ENCODE results near the gene RBMX2. TPM values are rescaled to one million over a fixed set of nuclear protein-coding genes. Genes with fewer than 3 reads are reported as not detected.
"Not testable (repeated sequence)": the region's sequence is repeated elsewhere in the genome, so short reads cannot be mapped to it uniquely, and the experiment has no call there.

The RBMX2 gene
- polyA plus RNA-seq, 4 donors: 16.5 to 38.6 (median 26.2) TPM

- H3K27me3 ChIP-seq (ENCODE audit: control insufficient read depth in 3 of 3, insufficient read depth in 3 of 3, low read length in 3 of 3): peaks cover 0 to 3% (median 0%) of the 10 kb centered on the region in 3 donors
- no peak overlapping the region for H3K4me3 ChIP-seq (ENCODE audit: low read depth in 1 of 3, low read length in 3 of 3)
- DNase-seq (no peak), FAIRE-seq (no peak)
- no peaks in the 10 kb centered on the region for H3K4me1 ChIP-seq (ENCODE audit: control insufficient read depth in 3 of 3, insufficient read depth in 2 of 3, low read depth in 1 of 3, low read length in 2 of 3)
- H3K9me3 ChIP-seq (ENCODE audit: control insufficient read depth in 2 of 2, insufficient read depth in 1 of 2, low read depth in 1 of 2, low read length in 1 of 2): no peaks in the 10 kb centered on the region
- 83 to 90% (median 87%) methylated on average over 6 of the region's 6 CpGs for WGBS, 3 donors
- H3K36me3 ChIP-seq (ENCODE audit: control insufficient read depth in 3 of 3, insufficient read depth in 2 of 3, low read depth in 1 of 3, low read length in 3 of 3): no peaks in the 10 kb centered on the region
- no peak overlapping the region for H3K27ac ChIP-seq (ENCODE audit: low read depth in 1 of 3, low read length in 2 of 3)
Observed at GRCh38 chrX:130426531-130426930, 24.7 kb downstream of the RBMX2 start.

GRCh38 chrX:130429236-130429635 lies 27.4 kb downstream of the RBMX2 start:
- not testable (repeated sequence) for H3K27me3 ChIP-seq (ENCODE audit: control insufficient read depth in 3 of 3, insufficient read depth in 3 of 3, low read length in 3 of 3); H3K4me1 ChIP-seq (ENCODE audit: control insufficient read depth in 3 of 3, insufficient read depth in 2 of 3, low read depth in 1 of 3, low read length in 2 of 3); H3K4me3 ChIP-seq (ENCODE audit: low read depth in 1 of 3, low read length in 3 of 3); H3K27ac ChIP-seq (ENCODE audit: low read depth in 1 of 3, low read length in 2 of 3); H3K9me3 ChIP-seq (ENCODE audit: control insufficient read depth in 2 of 2, insufficient read depth in 1 of 2, low read depth in 1 of 2, low read length in 1 of 2); DNase-seq; FAIRE-seq; H3K36me3 ChIP-seq (ENCODE audit: control insufficient read depth in 3 of 3, insufficient read depth in 2 of 3, low read depth in 1 of 3, low read length in 3 of 3)
- WGBS, 3 donors: 78 to 91% (median 82%) methylated on average over 5 of the region's 5 CpGs

- H3K9me3 ChIP-seq (ENCODE audit: control insufficient read depth in 2 of 2, insufficient read depth in 1 of 2, low read depth in 1 of 2, low read length in 1 of 2): no peaks in the 10 kb centered on the region
- no peaks in the 10 kb centered on the region for H3K36me3 ChIP-seq (ENCODE audit: control insufficient read depth in 3 of 3, insufficient read depth in 2 of 3, low read depth in 1 of 3, low read length in 3 of 3)
- H3K27ac ChIP-seq (ENCODE audit: low read depth in 1 of 3, low read length in 2 of 3): no peak overlapping the region
- no peak for FAIRE-seq
- no peaks in the 10 kb centered on the region for H3K27me3 ChIP-seq (ENCODE audit: control insufficient read depth in 3 of 3, insufficient read depth in 3 of 3, low read length in 3 of 3)
- no peak overlapping the region for H3K4me3 ChIP-seq (ENCODE audit: low read depth in 1 of 3, low read length in 3 of 3)
- H3K4me1 ChIP-seq (ENCODE audit: control insufficient read depth in 3 of 3, insufficient read depth in 2 of 3, low read depth in 1 of 3, low read length in 2 of 3): no peaks in the 10 kb centered on the region
- no peak for DNase-seq
Observed at GRCh38 chrX:130435937-130436336, 34.1 kb downstream of the RBMX2 start.

- not testable (repeated sequence) for DNase-seq; H3K4me3 ChIP-seq (ENCODE audit: low read depth in 1 of 3, low read length in 3 of 3); H3K27ac ChIP-seq (ENCODE audit: low read depth in 1 of 3, low read length in 2 of 3); H3K36me3 ChIP-seq (ENCODE audit: control insufficient read depth in 3 of 3, insufficient read depth in 2 of 3, low read depth in 1 of 3, low read length in 3 of 3); FAIRE-seq; H3K9me3 ChIP-seq (ENCODE audit: control insufficient read depth in 2 of 2, insufficient read depth in 1 of 2, low read depth in 1 of 2, low read length in 1 of 2); H3K4me1 ChIP-seq (ENCODE audit: control insufficient read depth in 3 of 3, insufficient read depth in 2 of 3, low read depth in 1 of 3, low read length in 2 of 3); H3K27me3 ChIP-seq (ENCODE audit: control insufficient read depth in 3 of 3, insufficient read depth in 3 of 3, low read length in 3 of 3)
- WGBS, 3 donors: 67 to 92% (median 79%) methylated on average over 2 of the region's 2 CpGs
Observed at GRCh38 chrX:130437996-130438395, 36.2 kb downstream of the RBMX2 start.

GRCh38 chrX:130443875-130444274 lies 42.1 kb downstream of the RBMX2 start:
- Histone ChIP-seq H3K9me3 (ENCODE audit: control insufficient read depth in 2 of 2, insufficient read depth in 1 of 2, low read depth in 1 of 2, low read length in 1 of 2) (no peaks in the 10 kb centered on the region), H3K4me3 (ENCODE audit: low read depth in 1 of 3, low read length in 3 of 3) (no peak overlapping the region), H3K4me1 (ENCODE audit: control insufficient read depth in 3 of 3, insufficient read depth in 2 of 3, low read depth in 1 of 3, low read length in 2 of 3) (no peaks in the 10 kb centered on the region), H3K27me3 (ENCODE audit: control insufficient read depth in 3 of 3, insufficient read depth in 3 of 3, low read length in 3 of 3) (no peaks in the 10 kb centered on the region), H3K36me3 (ENCODE audit: control insufficient read depth in 3 of 3, insufficient read depth in 2 of 3, low read depth in 1 of 3, low read length in 3 of 3) (no peaks in the 10 kb centered on the region), H3K27ac (ENCODE audit: low read depth in 1 of 3, low read length in 2 of 3) (no peak overlapping the region)
- FAIRE-seq (no peak), DNase-seq (peak in 1 of 2 donors; percentile 0)

GRCh38 chrX:130444641-130445336 lies 43.0 kb downstream of the RBMX2 start:
- Histone ChIP-seq H3K27me3 (ENCODE audit: control insufficient read depth in 3 of 3, insufficient read depth in 3 of 3, low read length in 3 of 3) (no peaks in the 10 kb centered on the region), H3K4me1 (ENCODE audit: control insufficient read depth in 3 of 3, insufficient read depth in 2 of 3, low read depth in 1 of 3, low read length in 2 of 3) (no peaks in the 10 kb centered on the region), H3K4me3 (ENCODE audit: low read depth in 1 of 3, low read length in 3 of 3) (no peak overlapping the region), H3K36me3 (ENCODE audit: control insufficient read depth in 3 of 3, insufficient read depth in 2 of 3, low read depth in 1 of 3, low read length in 3 of 3) (no peaks in the 10 kb centered on the region), H3K9me3 (ENCODE audit: control insufficient read depth in 2 of 2, insufficient read depth in 1 of 2, low read depth in 1 of 2, low read length in 1 of 2) (no peaks in the 10 kb centered on the region), H3K27ac (ENCODE audit: low read depth in 1 of 3, low read length in 2 of 3) (no peak overlapping the region)
- 67 to 90% (median 79%) methylated on average over 1 of the region's 1 CpG for WGBS, 3 donors
- DNase-seq: no peak
- FAIRE-seq: no peak

- H3K27me3 ChIP-seq (ENCODE audit: control insufficient read depth in 3 of 3, insufficient read depth in 3 of 3, low read length in 3 of 3): no peaks in the 10 kb centered on the region
- H3K9me3 ChIP-seq (ENCODE audit: control insufficient read depth in 2 of 2, insufficient read depth in 1 of 2, low read depth in 1 of 2, low read length in 1 of 2): no peaks in the 10 kb centered on the region
- FAIRE-seq (no peak), DNase-seq (no peak)
- H3K4me3 ChIP-seq (ENCODE audit: low read depth in 1 of 3, low read length in 3 of 3): no peak overlapping the region
- H3K36me3 ChIP-seq (ENCODE audit: control insufficient read depth in 3 of 3, insufficient read depth in 2 of 3, low read depth in 1 of 3, low read length in 3 of 3): no peaks in the 10 kb centered on the region
- no peak overlapping the region for H3K27ac ChIP-seq (ENCODE audit: low read depth in 1 of 3, low read length in 2 of 3)
- no peaks in the 10 kb centered on the region for H3K4me1 ChIP-seq (ENCODE audit: control insufficient read depth in 3 of 3, insufficient read depth in 2 of 3, low read depth in 1 of 3, low read length in 2 of 3)
- 43 to 62% (median 49%) methylated on average over 4 of the region's 4 CpGs for WGBS, 3 donors
Observed at GRCh38 chrX:130446974-130447373, 45.2 kb downstream of the RBMX2 start.
